HG03520 (cell line): ENCODE measurements around the gene GNAS.
A peak's percentile ranks its signal among the peaks of the same experiment; 100 is the strongest.

Experiments used
- ATAC-seq: cut with Tn5 transposase; IDR thresholded peaks from one replicate; pipeline ENCODE4 v1.9.1; 2021; ENCODE audit warnings: mild to moderate bottlenecking, moderate library complexity; ENCODE audit not compliant: unreplicated experiment

GNAS gene

DNA sequence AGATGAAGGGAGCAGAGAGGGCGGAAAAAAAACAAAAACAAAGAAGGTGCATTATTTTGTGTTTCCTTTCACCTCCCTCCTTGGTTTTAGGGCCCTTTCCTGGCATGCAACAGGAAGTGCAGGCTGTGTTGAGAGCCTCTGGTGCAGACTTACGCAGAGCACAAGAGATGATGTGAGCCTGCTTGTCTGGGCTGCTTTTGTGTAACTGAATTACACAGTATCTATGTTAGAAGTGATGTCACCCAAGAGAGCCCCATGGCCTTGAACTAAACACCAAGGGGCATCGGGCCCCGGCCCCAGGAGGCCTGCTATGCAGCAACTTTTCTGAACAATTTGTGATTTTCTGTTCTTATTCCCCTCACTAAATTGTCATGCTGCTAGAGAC is 25.5 kb downstream of the GNAS start:
- ATAC-seq, result no peak

DNA sequence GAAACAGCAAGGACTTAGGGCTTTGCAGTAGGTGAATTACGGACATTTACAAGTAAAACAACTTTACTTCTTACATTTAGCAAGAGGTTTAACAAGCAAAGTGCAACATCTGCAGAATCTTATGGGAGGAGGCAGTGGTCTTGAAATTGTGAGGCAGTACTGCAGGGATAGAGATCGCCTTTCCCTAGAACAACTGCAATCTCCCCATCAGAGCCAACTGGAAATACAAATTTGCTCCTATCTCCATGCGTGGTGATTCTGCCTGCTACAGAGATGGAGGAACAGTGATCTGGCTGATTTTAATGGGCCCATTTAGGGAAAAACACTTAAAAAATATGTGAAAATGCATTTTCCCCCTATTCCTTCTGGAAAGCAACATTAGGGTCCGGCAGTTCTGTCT is 25.9 kb downstream of the GNAS start:
- ATAC-seq, result no peak

GRCh38 chr20:58880441-58880840 is 27.9 kb downstream of the GNAS start:
- ATAC-seq, result no peak

DNA sequence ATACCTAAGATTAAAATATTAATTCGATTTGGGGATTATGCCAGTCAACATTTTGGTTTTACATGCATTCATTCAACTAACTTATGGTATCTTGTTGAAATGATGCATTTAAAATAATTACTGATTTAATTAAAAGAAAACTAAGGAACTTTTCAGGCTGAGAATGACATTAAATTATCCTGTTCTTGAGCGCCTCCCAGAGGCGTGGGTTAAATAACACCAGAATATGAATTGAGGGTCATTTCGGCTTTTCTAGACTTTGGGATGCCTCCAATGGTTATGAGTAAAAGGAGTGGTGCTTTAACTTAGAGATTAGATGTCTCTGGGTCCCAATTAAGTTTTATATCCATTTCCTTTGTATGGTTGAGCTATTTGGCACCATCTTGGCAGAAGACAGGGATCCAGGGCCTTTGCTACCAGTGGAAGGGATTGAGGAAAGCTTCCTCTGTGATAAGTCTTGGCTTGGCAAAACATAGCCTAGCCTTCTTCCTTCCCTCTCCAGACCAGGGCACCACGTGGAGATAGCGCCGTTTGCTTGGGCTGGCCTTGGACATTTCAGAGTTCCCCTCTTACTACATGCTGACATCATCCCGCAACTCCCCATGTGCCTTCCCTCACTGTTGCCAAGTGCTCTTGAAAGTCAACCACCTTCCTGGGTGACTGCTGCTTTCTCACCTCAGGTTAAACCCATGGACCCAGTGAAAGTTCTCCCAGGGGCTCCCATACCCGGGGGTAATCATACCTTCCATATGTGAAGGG is 28.7 kb downstream of the GNAS start:
- no peak for ATAC-seq

DNA sequence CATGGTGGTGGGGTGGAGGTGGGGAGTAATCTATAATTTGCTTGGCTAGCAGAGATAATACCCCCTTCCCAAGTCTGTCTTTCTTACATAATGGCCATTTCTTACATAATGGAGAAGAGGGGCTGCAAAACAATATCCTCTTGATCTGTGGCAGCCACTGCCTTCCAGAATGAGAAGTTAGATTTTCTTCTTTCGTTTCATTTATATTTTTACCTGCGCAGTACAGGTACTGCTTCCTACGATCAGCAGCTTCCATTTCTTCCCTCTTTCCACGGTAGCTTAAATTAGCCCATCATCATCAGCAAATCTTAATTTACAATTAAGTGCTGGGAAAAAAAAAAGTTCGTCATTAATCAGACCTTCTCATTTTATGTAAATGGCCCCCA is 30.2 kb downstream of the GNAS start:
- no peak for ATAC-seq

GRCh38 chr20:58883241-58883691 is 30.8 kb downstream of the GNAS start:
- ATAC-seq, result no peak

DNA sequence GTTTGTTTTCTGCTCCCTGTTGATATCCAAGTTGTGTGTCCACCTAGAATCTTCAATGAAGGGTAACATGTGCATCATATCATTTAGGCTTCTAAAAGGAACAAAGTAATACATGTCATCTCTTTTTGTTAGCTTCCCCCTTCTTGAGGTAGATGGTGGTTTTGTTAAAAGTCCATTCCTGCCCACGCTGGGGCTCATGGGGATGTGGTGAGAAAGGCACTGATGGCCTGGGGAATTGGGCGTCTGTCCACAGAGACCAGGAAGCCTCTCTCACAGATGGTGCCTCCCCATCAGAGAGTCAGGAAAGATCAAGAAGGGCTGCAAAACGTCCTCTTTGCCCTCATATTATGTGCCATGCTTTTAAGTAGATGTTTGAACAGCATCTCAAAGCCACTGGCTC is 32.5 kb downstream of the GNAS start:
- ATAC-seq, result no peak

DNA sequence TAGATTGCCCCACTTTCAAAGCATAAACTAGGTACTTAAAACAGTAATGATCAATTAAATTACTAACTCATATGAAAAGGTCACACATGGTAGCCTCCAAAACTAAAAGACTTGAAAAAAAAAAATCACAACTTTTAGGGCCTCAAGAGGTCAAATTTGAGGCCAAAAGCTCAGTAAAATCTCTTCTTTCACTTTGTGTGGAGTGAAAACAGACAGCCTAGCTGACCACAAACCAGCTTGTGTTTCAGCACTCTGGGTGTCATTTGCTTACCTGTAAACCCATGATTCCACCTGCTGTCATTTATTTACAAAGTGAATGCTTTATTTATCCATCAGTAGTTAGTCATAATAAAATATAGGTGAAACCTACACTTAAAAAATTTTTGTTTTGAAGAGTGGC is 34.0 kb downstream of the GNAS start:
- no peak for ATAC-seq

GRCh38 chr20:58888103-58888502 is 35.6 kb downstream of the GNAS start:
- no peak for ATAC-seq

- peak; percentile 39 for ATAC-seq
Measured at GRCh38 chr20:58888521-58889333, 36.2 kb downstream of the GNAS start.

GRCh38 chr20:58889334-58889760 is 36.8 kb downstream of the GNAS start:
- no peak for ATAC-seq

DNA sequence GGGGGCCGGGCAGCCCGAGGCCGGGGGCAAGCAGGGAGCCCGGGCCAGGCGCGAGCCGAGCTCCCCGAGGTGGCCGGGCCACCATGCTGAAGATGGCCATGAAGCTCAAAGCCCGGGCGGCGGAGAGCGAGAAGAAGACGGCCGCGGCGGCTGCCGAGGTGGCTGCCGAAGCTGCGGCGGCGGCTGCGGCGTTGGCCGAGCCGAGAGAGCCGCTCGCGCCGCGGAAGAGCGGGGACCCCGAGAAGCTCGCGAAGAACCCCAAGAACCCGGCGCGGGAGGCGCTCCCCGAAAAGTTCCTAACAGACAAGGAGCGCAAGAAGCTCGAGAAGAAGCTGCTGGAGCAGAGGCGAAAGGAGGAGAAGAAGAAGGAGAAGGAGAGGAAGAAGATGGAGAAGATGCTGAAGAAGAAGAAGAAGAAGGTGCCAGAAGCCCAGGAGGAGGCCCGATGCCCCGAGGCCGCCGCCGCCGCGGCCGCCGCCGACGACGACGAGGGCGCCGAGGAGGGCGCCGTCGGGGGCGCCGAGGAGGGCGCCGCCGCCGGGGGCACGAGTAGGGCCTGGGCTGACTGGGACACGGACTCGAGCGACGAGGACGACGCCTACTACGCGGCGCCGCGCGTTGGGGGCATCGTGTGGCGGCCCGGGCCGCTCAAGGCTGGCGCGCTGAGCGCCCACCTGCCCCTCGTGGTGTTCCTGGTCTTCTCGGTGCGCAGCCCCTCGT is 37.4 kb downstream of the GNAS start:
- peak; percentile 1 for ATAC-seq

- ATAC-seq, result peak; percentile 12
Measured at GRCh38 chr20:58890518-58891085, 38.1 kb downstream of the GNAS start.

GRCh38 chr20:58891086-58891717 is 38.7 kb downstream of the GNAS start:
- peak; percentile 23 for ATAC-seq

GRCh38 chr20:58891718-58892140 is 39.2 kb downstream of the GNAS start:
- peak; percentile 0 for ATAC-seq

DNA sequence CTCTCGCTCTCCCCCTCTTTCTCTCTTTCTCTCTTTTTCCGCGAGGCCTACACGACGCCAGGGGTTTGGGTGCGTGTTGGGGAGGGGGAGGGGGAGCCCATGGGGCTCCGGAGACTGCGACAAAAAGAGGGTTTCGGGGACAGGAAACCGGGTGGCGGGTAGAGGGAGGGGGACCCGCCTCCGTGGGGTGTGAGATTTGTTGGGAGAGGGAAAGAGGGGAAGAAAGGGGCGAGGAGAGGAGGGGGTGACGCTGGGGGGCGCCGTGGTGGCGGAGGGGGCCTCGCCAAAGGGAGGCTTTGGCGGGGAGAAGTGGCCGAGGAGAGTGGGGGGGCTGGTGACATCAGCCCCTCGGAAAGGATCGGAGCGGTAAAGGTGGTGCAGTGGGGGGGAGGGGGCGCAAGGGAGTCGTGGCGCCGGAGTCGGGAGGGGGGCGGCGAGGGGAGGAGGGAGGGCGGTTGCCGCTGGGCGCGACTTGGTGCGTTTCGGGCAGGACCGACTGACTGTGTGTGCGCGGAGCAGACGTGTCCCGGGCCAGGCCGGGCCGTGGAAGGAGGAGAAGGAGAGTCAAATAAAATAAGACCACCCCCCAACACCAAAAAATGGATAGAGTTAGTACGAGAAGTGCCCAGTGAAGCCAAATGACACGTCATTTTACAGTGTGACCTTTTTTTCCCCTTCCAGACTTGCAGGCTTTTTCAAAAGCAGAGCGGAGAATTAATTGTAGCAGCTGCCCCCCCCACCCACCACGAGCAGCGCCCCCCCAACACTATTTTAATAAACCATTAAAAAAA is 39.8 kb downstream of the GNAS start:
- ATAC-seq, result peak; percentile 7

DNA sequence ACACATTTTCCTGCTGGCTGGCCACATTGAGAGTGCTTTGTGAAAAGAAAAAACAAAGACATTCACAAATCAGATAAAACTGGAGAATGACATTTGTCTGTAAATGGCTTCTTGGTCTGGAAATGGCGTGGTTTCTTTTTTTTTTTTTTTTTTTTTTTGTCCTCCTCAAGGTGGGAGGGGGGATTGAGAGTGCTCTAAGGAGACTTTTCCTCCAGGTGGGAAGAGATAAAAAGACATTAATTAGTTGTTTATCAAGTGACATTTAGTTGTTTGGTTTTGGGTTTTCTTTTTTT is 40.4 kb downstream of the GNAS start:
- no peak for ATAC-seq

- no peak for ATAC-seq
Measured at GRCh38 chr20:58893355-58894120, 41.0 kb downstream of the GNAS start.

DNA sequence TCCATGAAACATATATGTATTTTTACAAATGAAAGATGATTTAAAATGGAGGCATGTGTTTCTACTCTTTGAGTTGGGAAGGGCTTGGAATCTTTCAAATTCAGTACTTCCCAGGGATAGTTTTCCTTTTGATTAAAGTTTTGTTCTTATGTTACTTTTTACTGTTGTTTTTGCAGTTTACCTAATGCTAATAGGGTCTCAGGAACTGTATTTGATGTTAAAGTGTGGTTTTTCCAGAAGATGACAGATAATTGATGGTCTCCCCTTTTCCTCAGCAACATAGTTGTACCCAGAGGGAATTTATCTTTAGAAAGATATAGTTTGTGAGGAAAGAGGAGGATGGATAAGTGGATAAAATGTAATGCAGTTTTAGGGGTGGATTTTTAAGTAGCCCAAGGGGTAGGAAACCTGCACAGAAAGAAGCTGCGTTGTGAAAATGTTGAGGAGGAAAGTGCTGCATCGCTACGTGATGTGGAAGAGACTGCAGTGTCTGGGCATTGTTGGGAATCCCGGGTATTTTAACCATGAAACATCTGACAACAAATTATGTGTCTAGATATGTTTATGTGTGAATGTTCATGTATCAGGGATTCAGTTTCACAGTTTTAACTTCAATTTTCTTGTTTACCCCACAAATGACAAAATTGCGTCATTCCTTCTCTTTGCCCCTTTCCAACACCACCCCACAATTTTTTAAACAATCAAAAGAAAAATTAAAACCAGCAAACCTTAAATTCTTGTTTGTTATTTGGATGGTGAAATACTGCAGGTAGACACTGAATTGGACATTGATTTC is 42.3 kb downstream of the GNAS start:
- no peak for ATAC-seq
